GM13977 (cell line): ENCODE results near the gene MEGF6.

Source experiments
- DNase-seq: peaks from one replicate; pipeline ENCODE4 v3.0.0; 2012; ENCODE audit warnings: low spot score
- in situ Hi-C: fragments of 300-500 bp; cut with MboI; formaldehyde crosslinking; loops from one replicate; pipeline ENCODE4 v1.12.0; 2022; ENCODE audit warnings: low sequenced_read_pairs, low pct_unique_long_range_greater_than_20kb, mixed read lengths, inconsistent platforms; ENCODE audit not compliant: unreplicated experiment
- TF ChIP-seq, protein P1 (sequence below): IDR thresholded peaks from 2 replicates; pipeline ENCODE4 v1.5.1; 2012; ENCODE audit warnings: mild to moderate bottlenecking, control low read depth; ENCODE audit not compliant: insufficient read depth; ENCODE audit errors: extremely low read depth, missing control alignments

The MEGF6 gene

DNA sequence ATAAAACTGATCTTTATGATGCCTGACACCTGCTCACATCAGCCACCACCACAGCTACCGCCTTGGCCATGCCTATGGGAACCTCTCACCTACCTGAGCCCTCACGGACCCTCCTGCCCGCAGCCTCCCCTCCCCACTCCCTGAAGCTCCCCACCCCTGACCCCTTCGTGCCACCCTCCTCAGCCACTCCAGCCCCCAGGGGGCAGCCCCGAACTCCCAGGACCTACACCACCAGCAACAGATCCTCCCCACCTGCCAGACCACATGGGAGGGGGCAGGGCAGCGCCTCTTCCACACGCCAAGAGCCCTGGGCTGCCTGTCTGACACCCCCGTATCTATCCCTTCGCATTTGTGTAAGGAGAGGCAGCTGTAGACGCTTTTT, 171.0 kb downstream of the MEGF6 start:
- in situ Hi-C loops = no loop called here
- DNase-seq = no peak
- TF ChIP-seq, protein P1, sequence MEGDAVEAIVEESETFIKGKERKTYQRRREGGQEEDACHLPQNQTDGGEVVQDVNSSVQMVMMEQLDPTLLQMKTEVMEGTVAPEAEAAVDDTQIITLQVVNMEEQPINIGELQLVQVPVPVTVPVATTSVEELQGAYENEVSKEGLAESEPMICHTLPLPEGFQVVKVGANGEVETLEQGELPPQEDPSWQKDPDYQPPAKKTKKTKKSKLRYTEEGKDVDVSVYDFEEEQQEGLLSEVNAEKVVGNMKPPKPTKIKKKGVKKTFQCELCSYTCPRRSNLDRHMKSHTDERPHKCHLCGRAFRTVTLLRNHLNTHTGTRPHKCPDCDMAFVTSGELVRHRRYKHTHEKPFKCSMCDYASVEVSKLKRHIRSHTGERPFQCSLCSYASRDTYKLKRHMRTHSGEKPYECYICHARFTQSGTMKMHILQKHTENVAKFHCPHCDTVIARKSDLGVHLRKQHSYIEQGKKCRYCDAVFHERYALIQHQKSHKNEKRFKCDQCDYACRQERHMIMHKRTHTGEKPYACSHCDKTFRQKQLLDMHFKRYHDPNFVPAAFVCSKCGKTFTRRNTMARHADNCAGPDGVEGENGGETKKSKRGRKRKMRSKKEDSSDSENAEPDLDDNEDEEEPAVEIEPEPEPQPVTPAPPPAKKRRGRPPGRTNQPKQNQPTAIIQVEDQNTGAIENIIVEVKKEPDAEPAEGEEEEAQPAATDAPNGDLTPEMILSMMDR = no peak
